ENCODE data around the gene ADAM12. TPM values are rescaled to one million over a fixed set of nuclear protein-coding genes. Genes with fewer than 3 reads are reported as not detected.

ADAM12 gene
- total RNA-seq, 4 donors from 2014 or later: 0.26 to 1.6 (median 0.47) TPM; not detected in 1

GRCh38 chr10:126290232-126290631, 98.0 kb downstream of the ADAM12 start:
- no peak overlapping the region for H3K4me3 ChIP-seq (ENCODE audit: low read depth, poor library complexity, severe bottlenecking)
- 95 to 98% methylated on average over 6 of the region's 6 CpGs for WGBS, 2 donors
- intact Hi-C loops (cut with DNase I; ENCODE audit: low total_unique reads): no loop called here
- no peak for DNase-seq (ENCODE audit: low spot score in 2 of 2)
- TF ChIP-seq POLR2A (IDR thresholded peaks at IDR 0.05) (no peak), CTCF (IDR thresholded peaks at IDR 0.05) (no peak)

DNA sequence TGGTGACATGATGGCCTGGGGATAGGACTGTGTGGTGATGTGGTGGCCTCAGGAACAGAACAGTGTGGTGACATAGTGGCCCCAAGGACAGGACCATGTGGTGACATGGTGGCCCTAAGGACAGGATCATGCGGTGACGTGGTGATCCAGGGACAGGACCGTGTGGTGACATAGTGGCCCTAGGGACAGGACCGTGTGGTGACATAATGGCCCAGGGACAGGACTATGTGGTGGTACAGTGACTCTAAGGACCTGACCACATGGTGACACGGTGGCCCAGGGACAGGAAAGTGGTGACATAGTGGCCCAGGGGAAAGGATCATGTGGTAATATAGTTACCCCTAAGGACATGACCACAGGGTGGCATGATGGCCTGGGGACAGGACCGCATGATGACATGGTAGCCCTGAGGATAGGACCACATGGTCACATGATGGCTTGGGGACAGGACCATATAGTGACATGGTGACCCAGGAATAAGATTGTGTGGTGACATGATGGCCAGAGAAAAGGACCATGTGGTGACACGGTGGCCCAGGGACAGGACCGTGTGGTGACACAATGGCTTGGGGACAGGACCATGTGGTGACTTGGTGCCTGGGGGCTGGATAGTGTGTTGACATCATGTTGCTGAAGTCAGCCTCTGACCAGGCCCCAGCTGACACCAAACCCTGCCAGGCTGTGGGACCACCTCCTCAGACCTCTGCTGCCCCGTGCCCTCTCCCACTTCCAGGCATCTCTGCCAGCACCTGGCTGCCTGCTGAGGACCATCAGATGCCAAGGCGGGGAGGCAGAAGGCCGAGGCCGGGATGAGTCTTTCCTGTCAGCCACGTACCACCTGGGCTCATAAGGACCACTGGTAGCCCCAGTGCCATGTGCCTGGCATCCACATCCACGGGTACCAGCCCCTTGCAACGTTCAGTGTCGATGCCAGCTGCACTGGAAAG, 99.5 kb downstream of the ADAM12 start:
- intact Hi-C loops (cut with DNase I; ENCODE audit: low total_unique reads): no loop called here
- H3K4me3 ChIP-seq (ENCODE audit: low read depth, poor library complexity, severe bottlenecking): no peak overlapping the region
- WGBS, 2 donors: 89% methylated on average over 15 to 16 of the region's 16 CpGs
- TF ChIP-seq POLR2A (IDR thresholded peaks at IDR 0.05) (no peak), CTCF (IDR thresholded peaks at IDR 0.05) (no peak)
- no peak for DNase-seq (ENCODE audit: low spot score in 2 of 2)

DNA sequence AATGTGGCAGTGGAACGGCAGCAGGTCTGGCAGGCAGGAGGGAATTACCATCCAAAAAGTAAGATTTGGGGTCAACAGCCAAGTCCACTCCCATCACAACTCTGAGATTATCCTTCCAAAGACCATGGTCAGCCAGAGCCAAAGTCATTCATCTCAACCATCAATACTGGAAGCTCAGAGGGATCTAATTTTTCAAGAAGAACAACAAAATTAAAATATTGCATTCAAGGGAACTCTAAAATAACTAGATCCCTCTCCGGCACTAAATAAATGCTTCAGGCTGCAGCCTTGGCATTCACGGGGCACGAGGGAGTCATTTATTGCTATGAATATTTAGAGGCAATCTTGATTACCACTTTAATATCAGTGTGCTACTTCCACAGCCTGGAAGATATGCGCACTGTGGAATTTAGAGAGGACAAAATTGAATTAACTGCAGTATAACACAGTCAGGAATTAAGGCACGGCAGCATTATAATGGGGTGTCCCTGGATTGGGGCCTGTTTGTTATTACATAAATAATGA, 102.0 kb downstream of the ADAM12 start:
- no peak for TF ChIP-seq CTCF (IDR thresholded peaks at IDR 0.05)
- no peak for DNase-seq (ENCODE audit: low spot score in 2 of 2)
- intact Hi-C loops (cut with DNase I; ENCODE audit: low total_unique reads): no loop called here
- no peak overlapping the region for H3K4me3 ChIP-seq (ENCODE audit: low read depth, poor library complexity, severe bottlenecking)
- 58 to 59% methylated on average over 6 of the region's 6 CpGs for WGBS, 2 donors

- DNase-seq (ENCODE audit: low spot score in 2 of 2): no peak
- intact Hi-C loops (cut with DNase I; ENCODE audit: low total_unique reads): no loop called here
- TF ChIP-seq POLR2A (IDR thresholded peaks at IDR 0.05) (no peak), CTCF (IDR thresholded peaks at IDR 0.05) (no peak)
- no peak overlapping the region for H3K4me3 ChIP-seq (ENCODE audit: low read depth, poor library complexity, severe bottlenecking)
- 95 to 100% methylated on average over 3 of the region's 3 CpGs for WGBS, 2 donors
Observed at GRCh38 chr10:126283307-126283706, 105.0 kb downstream of the ADAM12 start.

DNA sequence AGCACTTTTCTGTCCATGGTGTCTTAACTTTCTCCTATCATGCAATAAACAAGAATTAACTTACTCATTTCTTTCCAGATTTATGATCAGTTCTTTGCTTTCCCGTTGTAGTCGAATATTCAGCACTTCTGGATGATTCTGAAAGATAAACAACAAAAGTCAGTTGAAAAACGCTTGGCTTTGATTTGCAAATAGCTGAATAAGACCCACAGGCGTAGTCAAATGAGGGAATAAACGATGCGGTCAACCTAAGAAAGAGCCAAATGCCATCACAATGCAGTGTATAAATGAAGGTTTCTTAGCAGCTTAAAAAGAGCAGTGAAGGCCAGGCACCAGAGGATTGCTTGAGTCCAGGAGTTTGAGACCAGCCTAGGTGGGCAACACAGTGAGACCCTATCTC, 109.4 kb downstream of the ADAM12 start:
- TF ChIP-seq CTCF (IDR thresholded peaks at IDR 0.05) (no peak), POLR2A (IDR thresholded peaks at IDR 0.05) (no peak)
- intact Hi-C loops (cut with DNase I; ENCODE audit: low total_unique reads): no loop called here
- DNase-seq (ENCODE audit: low spot score in 2 of 2): no peak
- WGBS, 2 donors: 71 to 73% methylated on average over 6 of the region's 6 CpGs
- H3K4me3 ChIP-seq (ENCODE audit: low read depth, poor library complexity, severe bottlenecking): no peak overlapping the region
